Activated naive CD8-positive, alpha-beta T cell treated with anti-CD3 and anti-CD28 coated beads for 36 hours (primary cell): ENCODE data around the gene ANO6. TPM values are rescaled to one million over a fixed set of nuclear protein-coding genes. Genes with fewer than 3 reads are reported as not detected.

Experiments
- DNase-seq: peaks from one replicate; pipeline ENCODE4 v3.0.0; 2021
- H3K27ac Mint-ChIP-seq: one replicate; pipeline ENCODE4 v1.8.0; 2022; ENCODE audit warnings: mild to moderate bottlenecking, moderate library complexity, mixed read lengths
- H3K27me3 Mint-ChIP-seq: one replicate; pipeline ENCODE4 v1.8.0; 2022; ENCODE audit warnings: mild to moderate bottlenecking, mixed read lengths
- H3K36me3 Mint-ChIP-seq: one replicate; pipeline ENCODE4 v1.8.0; 2021; ENCODE audit warnings: mild to moderate bottlenecking, mixed read lengths
- H3K4me1 Mint-ChIP-seq: one replicate; pipeline ENCODE4 v1.8.0; 2021; ENCODE audit warnings: mixed read lengths
- H3K4me3 Mint-ChIP-seq: one replicate; pipeline ENCODE4 v1.8.0; 2022; ENCODE audit warnings: mild to moderate bottlenecking, moderate library complexity, mixed read lengths
- H3K9me3 Mint-ChIP-seq: one replicate; pipeline ENCODE4 v1.8.0; 2022; ENCODE audit warnings: mixed read lengths
- total RNA-seq, 2 experiments: library from RNA; stranded (reverse); gene quantifications; one replicate each; pipeline ENCODE4 v1.2.3, GENCODE V29; 2021

The ANO6 gene
- total RNA-seq, 2 experiments from 2014 or later: 12.1 to 12.6 TPM

DNA sequence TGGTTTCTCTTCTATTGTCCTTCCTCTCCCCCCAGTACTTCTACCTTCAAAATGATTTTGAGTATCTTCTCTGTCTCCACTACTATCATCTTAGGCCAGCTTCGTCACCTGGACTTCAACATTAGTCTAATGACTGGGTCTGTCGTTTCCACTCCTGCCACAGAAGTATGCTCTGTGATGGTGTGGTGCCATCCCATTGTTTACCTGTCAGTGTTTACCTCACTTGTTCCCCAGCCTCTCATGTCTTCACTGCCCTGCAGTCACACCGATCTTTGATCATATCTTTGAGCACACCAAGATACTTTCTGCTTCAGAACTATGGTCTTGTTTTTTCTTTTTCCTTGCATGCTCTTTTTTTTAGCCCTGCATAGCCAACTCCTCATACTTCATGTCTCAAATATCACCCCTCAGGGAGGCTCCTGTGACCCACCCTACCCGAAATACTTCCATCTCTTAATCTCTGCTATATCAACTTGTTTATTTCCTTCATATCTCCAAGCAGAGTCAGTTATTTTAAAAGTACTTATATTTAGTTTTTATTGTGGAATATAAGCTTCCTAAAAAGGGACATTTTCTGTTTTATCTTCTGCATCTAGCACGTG, 60.4 kb downstream of the ANO6 start:
- Mint-ChIP-seq H3K9me3 (no peaks in the 10 kb centered on the region), H3K36me3 (peaks cover 19% of the 10 kb centered on the region), H3K4me3 (no peak overlapping the region), H3K27me3 (no peaks in the 10 kb centered on the region), H3K4me1 (peaks cover 2% of the 10 kb centered on the region), H3K27ac (no peak overlapping the region)
- DNase-seq: no peak

DNA sequence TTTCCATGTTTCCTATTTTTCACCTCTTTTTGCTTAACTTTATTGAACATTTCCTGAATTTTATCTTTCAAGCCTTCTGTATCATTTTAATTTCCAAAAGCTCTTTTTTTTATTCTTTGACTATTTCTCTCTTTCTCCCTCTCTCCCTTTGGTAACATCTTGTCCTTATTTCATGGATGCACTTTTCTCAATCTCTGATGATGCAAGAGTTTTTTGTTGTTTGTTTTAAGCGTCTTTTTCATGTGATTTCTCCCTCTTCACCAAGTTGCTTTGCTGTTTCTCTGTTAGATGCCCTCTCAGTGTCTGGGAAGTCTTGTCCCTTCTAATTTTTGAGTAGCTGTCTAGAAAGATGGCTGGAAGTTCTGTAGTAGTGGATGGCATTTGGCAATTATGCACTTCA, 62.6 kb downstream of the ANO6 start:
- Mint-ChIP-seq H3K36me3 (peaks cover 26% of the 10 kb centered on the region), H3K4me1 (no peaks in the 10 kb centered on the region), H3K9me3 (no peaks in the 10 kb centered on the region), H3K4me3 (no peak overlapping the region), H3K27me3 (no peaks in the 10 kb centered on the region), H3K27ac (no peak overlapping the region)
- DNase-seq: no peak

DNA sequence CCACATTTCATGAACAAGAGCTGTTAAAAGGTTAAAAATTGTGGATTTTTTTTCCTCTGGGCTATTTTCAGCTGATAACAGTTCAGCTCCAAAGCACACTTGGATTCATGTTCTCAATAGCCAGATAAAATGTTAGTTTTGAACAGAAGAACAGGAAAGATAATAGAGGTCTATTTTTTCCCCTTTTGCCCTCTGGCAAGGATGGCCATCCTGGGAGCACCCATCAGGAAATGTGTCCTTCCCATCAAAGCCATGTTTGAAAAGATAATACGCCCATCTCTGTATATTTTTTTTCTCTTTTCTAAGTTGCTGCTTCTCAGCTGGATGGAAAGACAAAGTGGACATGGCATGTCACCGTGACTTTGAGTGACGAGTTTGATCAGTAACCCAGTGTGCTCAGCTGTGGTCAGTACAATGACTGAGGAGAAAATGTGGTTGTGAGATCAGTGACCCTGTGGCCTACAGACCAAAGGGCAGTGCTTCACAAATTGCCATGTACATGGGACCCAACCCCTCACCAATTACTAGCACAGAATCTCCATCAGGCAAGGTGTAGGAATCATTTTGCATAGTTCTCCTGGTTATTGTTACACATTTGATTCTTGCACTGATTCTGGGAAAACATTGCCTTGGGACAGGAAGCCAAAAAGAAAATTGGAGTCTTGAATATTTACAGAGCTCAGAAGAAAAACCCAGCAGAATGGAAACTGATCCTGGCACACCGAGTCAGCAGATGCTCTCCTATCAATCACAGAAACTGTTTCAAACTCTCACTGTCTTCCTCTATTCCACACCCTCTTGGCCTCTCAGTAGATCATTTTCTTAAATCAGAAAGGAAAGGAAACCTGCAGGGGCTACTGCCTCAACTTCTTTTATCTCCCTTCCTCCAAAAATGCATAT, 64.3 kb downstream of the ANO6 start:
- no peak for DNase-seq
- no peak overlapping the region for H3K4me3 Mint-ChIP-seq
- no peak overlapping the region for H3K27ac Mint-ChIP-seq
- H3K36me3 Mint-ChIP-seq: peaks cover 26% of the 10 kb centered on the region
- H3K27me3 Mint-ChIP-seq: no peaks in the 10 kb centered on the region
- no peaks in the 10 kb centered on the region for H3K9me3 Mint-ChIP-seq
- H3K4me1 Mint-ChIP-seq: no peaks in the 10 kb centered on the region

DNA sequence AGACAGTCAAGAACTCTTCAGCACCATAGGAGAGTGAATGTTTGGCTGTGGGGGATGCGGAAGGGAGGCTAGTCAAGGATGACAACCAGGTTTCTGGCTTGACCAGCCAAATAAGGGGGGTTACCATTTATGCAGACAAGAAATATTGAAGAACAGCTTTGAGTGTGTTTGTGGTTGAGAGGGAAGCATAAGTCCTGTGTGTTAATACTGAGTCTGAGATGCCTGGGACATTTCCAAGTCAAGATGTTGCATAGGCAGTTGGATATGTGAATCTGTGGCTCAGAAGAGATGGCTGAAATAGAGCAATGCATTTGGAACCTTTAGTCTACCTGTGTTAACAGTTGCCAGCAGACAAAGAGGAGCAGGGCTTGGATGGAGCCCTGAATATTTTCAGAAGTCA, 66.1 kb downstream of the ANO6 start:
- no peaks in the 10 kb centered on the region for H3K9me3 Mint-ChIP-seq
- H3K36me3 Mint-ChIP-seq: peaks cover 26% of the 10 kb centered on the region
- no peaks in the 10 kb centered on the region for H3K27me3 Mint-ChIP-seq
- no peak overlapping the region for H3K27ac Mint-ChIP-seq
- no peak overlapping the region for H3K4me3 Mint-ChIP-seq
- no peaks in the 10 kb centered on the region for H3K4me1 Mint-ChIP-seq
- DNase-seq: no peak

DNA sequence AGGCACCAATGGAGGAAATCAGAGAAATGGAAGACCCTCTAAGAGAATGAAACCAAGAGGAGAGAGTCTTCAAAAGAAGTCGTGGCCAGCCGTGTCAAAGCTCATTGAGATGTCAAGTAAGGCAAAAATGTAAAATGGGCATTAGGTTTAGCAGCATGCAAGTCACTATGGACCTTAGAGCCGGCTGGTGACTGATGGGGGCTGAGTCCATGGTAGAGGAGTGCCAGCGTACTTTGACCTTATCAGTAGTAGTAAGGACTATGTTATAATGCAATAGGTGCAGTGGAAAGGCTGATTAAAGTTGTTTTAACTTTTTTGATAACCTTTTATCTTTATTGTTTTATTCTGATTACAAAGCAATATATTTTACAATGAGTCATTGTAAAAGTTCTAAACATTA, 66.5 kb downstream of the ANO6 start:
- Mint-ChIP-seq H3K27me3 (no peaks in the 10 kb centered on the region), H3K27ac (no peak overlapping the region), H3K36me3 (peaks cover 26% of the 10 kb centered on the region)

DNA sequence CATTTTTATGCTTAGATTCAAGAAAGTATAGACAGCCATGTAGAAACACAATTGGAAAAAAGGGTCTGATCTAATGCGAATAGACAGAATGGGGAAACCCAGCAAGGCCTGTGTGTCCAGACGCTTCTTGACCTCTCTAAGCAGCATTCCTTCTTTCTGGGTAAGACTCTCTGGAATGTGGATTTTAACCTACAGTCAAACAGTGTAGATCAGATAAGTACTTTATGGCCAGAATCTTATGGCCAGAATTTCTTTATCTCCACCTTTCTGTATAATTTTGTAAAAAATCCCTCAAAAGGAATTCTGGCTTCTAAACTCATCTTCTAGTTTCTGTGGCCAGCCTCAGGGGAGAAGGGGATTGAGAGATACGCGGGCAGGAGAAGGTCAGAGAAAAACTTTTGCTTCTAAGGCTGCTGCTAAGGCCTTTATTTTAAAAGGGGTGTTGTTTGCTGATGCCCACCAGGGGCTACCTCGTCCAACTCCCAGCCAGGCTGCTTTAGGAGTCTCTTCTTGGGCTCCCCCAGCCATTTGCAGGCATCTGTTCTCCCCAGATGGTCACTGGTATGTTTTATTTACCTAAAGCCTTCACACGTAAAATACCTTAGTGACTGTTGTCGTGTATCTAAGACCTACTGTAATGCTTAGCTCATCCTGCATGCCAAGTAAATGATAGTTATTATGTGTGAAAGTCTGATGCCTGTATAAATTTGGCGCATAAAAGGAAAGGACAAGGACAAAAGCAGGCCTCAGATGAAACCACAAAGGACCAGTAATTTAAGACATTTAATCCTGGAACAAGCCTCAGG, 68.4 kb downstream of the ANO6 start:
- Mint-ChIP-seq H3K4me1 (no peaks in the 10 kb centered on the region), H3K36me3 (peaks cover 23% of the 10 kb centered on the region), H3K9me3 (no peaks in the 10 kb centered on the region), H3K27me3 (no peaks in the 10 kb centered on the region), H3K4me3 (no peak overlapping the region), H3K27ac (no peak overlapping the region)
- no peak for DNase-seq

More for the DNA sequence above, 66.5 kb downstream of the ANO6 start:
- Mint-ChIP-seq H3K4me1 (no peaks in the 10 kb centered on the region), H3K4me3 (no peak overlapping the region), H3K9me3 (no peaks in the 10 kb centered on the region)
- no peak for DNase-seq

DNA sequence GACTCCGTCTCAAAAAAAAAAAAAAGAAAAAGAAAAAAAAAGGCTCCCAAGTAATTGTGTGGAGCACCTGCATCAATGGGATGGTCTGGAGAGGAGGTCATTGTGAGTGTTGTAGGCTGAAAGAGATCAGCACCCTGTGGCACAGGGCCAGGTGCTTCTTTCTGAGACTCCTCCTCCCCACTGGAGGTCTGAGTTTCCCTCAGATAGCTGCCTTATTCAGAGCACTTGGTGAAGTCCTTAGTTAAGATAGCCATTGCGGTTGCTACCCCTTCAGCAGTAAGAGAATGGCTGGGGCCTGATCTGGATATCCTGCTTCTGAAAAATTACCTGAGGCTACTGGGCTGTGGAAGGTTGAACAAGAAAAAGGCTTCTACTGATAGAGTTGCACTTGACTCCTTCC, 69.8 kb downstream of the ANO6 start:
- H3K4me1 Mint-ChIP-seq: no peaks in the 10 kb centered on the region

DNA sequence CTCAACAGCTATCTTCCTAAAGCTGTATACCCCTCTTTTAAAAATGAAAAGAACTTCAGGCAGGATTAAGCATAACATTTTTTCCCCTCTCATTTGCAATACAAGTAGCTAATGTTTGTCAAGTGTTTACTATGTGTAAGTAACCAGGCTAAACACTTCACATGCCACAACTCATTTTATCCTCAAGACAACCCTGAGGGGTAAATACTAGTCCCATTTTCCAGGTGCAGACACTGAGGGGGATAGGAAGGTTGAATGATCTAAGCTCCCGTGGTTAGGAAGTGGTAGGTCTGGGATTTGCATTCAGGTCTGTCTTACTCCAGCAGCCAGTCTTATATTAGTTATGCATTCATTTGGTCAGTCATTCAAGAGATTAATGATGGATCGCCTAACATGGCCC, 70.7 kb downstream of the ANO6 start:
- Mint-ChIP-seq H3K9me3 (no peaks in the 10 kb centered on the region), H3K4me3 (no peak overlapping the region), H3K27ac (no peak overlapping the region), H3K36me3 (peaks cover 12% of the 10 kb centered on the region), H3K4me1 (no peaks in the 10 kb centered on the region), H3K27me3 (no peaks in the 10 kb centered on the region)
- no peak for DNase-seq

More for the DNA sequence above, 69.8 kb downstream of the ANO6 start:
- Mint-ChIP-seq H3K36me3 (peaks cover 14% of the 10 kb centered on the region), H3K9me3 (no peaks in the 10 kb centered on the region), H3K27ac (no peak overlapping the region), H3K27me3 (no peaks in the 10 kb centered on the region), H3K4me3 (no peak overlapping the region)
- no peak for DNase-seq

DNA sequence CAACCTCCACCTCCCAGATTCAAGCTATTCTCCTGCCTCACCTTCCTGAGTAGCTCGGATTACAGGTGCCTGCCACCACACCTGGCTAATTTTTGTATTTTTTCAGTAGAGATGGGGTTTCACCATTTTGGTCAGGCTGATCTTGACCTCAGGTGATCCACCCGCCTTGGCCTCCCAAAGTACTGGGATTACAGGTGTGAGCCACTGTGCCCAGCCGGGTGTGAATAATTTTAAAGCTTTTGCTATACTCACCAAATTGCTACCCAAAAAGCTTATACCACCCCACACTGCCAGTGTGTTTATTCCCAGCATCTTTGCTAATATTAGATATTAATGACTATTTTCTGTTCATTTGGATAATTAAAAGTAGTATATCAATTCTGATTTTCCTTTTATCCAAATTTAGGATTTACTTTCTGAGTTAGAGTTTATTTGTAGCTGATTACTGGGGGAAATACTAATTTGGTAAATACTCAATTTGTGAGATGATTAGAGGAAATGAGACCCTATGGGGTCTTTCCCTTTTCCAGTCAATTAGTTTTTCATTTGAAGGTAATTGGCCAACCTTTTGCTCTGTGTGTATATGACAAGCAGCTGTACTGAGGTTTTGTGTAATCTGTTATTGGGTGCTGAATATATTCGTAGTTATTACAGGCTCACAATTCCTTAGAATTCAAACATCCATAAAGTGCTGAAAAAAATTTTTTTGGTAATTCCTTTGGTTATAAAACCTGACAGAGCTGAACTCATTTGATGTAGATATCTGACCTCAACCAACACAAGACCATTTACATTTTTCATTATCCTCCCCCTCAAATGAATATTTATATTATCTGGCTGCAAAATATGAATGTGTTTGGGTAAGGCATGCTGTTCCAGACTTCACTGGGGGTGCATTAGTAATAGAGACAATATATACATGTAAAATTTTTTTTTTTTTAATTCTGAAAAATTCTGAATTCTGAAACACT, 73.6 kb downstream of the ANO6 start:
- Mint-ChIP-seq H3K36me3 (peaks cover 4% of the 10 kb centered on the region), H3K4me1 (no peaks in the 10 kb centered on the region), H3K27ac (no peak overlapping the region), H3K4me3 (no peak overlapping the region), H3K9me3 (no peaks in the 10 kb centered on the region), H3K27me3 (no peaks in the 10 kb centered on the region)
- no peak for DNase-seq

DNA sequence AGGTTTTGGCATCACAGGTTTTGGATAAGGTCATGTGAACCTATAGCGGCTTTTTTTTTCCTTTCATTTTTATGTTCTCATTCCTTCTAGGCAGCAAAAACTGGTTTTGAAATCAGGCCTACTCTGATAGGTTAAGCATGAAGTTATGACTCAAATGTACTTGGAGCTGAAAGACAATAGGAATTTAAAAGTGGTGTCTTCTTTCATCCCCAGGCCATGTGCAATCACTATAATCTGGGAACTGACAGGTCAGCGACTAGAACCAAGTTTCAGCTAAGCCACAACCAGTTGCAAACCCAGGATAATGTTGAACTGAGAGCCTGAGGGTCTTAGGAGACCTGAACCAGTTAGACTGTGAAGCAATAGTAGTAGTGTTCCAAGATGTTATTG, 74.3 kb downstream of the ANO6 start:
- no peak overlapping the region for H3K4me3 Mint-ChIP-seq
- no peaks in the 10 kb centered on the region for H3K9me3 Mint-ChIP-seq
- H3K4me1 Mint-ChIP-seq: no peaks in the 10 kb centered on the region
- H3K27ac Mint-ChIP-seq: no peak overlapping the region
- DNase-seq: no peak
- H3K36me3 Mint-ChIP-seq: peaks cover 4% of the 10 kb centered on the region
- H3K27me3 Mint-ChIP-seq: no peaks in the 10 kb centered on the region

DNA sequence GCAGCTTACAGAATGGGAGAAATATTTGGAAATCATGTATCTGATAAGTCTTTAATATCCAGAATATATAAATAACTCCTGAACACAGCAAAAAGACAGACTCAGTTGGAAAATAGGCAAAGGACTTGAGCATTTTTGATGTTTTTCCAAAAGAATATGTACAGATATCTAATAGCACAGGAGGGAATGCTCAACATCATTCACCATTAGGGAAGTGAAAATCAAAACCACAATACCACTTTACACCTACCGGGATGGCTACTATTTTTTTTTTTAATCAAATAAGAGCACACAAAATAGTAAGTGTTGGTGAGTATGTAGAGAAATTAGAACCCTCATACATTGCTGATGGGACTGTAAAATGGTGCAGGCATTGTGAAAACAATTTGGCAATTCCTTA, 75.6 kb downstream of the ANO6 start:
- Mint-ChIP-seq H3K4me3 (no peak overlapping the region), H3K27ac (no peak overlapping the region), H3K4me1 (no peaks in the 10 kb centered on the region), H3K36me3 (peaks cover 4% of the 10 kb centered on the region), H3K27me3 (no peaks in the 10 kb centered on the region), H3K9me3 (no peaks in the 10 kb centered on the region)
- no peak for DNase-seq

DNA sequence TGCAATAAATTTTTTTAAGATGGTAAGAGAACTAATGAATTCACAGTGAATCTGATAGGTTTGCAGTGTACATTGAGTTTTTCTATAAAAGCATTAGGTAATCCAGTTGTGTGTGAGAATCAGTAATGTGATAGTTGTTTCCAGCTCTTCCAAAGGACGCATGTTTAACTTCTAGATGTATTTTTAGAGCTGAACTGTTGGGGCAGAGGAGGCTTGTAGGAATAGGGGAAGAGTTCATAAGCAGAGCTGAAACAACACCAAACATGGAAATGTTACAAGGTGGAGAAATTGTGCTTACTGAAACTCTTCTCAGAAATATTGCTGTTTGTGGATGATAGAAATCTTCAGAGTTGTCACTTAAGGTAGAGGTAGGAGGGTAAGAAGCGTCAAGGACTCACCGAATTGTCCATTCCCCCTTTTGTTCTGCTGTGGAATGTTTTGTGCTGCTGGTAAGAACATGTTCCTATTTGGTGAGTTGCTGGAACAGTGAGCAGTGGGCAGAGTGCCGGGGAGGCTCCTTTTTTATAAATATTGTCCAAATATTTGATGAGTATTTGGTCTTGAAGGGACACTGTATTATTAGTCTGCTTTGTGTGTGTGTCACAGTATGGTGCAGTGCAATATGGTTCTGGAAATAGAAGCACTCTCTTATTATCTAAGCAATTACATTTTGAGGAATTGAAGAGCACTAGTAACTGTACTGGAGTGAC, 76.7 kb downstream of the ANO6 start:
- Mint-ChIP-seq H3K36me3 (peaks cover 4% of the 10 kb centered on the region), H3K27ac (no peak overlapping the region)

DNA sequence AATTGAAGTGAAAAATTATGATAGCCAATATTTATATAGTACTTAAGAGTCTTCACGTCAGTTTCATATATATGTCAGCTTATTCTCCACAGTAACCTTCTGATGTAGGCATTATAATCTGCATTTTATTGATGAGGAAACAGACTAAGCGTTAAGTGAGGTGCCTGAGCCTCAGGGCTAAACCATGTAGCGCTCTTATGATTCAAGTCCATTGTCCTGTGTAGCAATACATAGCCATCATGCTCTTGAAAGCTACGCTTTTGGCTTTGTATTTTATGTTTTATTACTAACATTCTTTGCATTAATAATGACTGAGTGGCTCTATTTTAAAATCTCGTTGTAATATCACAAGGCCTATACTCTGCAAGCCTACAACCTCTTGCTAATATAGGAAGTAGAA, 79.0 kb downstream of the ANO6 start:
- DNase-seq: no peak
- H3K27me3 Mint-ChIP-seq: no peaks in the 10 kb centered on the region
- H3K4me3 Mint-ChIP-seq: no peak overlapping the region

More for the DNA sequence above, 76.7 kb downstream of the ANO6 start:
- no peaks in the 10 kb centered on the region for H3K4me1 Mint-ChIP-seq
- H3K4me3 Mint-ChIP-seq: no peak overlapping the region
- no peaks in the 10 kb centered on the region for H3K9me3 Mint-ChIP-seq
- no peak for DNase-seq
- no peaks in the 10 kb centered on the region for H3K27me3 Mint-ChIP-seq

DNA sequence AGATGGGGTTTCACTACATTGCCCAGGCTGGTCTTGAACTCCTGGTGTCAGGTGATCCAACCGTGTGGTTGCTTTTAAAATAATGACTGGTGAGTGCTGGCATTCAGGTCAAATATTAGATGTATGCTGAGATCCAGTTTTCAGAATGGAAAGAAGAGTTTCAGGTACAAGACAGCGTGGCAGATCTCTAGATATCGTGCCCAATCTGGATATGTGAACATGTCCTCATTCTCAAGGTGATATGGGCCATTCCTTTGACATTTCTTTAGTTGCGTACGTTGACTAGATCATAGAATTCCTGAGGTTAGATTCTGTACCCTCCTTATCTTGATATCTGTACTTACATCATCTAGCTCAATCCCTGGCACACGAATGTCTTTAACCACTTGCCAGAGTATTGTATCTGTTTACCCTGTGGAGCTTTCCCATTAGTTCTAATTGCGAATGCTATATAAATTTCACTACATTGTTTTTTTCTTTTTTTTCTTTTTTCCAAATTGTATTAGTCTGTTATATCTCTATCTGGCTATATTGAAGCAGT, 80.2 kb downstream of the ANO6 start:
- H3K27me3 Mint-ChIP-seq: no peaks in the 10 kb centered on the region
- H3K4me3 Mint-ChIP-seq: no peak overlapping the region
- no peak for DNase-seq
- no peaks in the 10 kb centered on the region for H3K4me1 Mint-ChIP-seq
- H3K9me3 Mint-ChIP-seq: no peaks in the 10 kb centered on the region
- H3K36me3 Mint-ChIP-seq: peaks cover 3% of the 10 kb centered on the region
- H3K27ac Mint-ChIP-seq: no peak overlapping the region

More for the DNA sequence above, 79.0 kb downstream of the ANO6 start:
- no peak overlapping the region for H3K27ac Mint-ChIP-seq
- H3K36me3 Mint-ChIP-seq: peaks cover 7% of the 10 kb centered on the region
- H3K9me3 Mint-ChIP-seq: no peaks in the 10 kb centered on the region
- H3K4me1 Mint-ChIP-seq: no peaks in the 10 kb centered on the region
